NK-92 (cell line): Measurements from ENCODE around the gene ZSCAN25.
"Not testable (repeated sequence)": the region's sequence is repeated elsewhere in the genome, so short reads cannot be mapped to it uniquely, and the experiment has no call there.

Experiments used
- DNase-seq: peaks from one replicate; lab custom pipeline; 2025; ENCODE audit not compliant: unreplicated experiment; lab: John Stamatoyannopoulos, UW

The ZSCAN25 gene

DNA sequence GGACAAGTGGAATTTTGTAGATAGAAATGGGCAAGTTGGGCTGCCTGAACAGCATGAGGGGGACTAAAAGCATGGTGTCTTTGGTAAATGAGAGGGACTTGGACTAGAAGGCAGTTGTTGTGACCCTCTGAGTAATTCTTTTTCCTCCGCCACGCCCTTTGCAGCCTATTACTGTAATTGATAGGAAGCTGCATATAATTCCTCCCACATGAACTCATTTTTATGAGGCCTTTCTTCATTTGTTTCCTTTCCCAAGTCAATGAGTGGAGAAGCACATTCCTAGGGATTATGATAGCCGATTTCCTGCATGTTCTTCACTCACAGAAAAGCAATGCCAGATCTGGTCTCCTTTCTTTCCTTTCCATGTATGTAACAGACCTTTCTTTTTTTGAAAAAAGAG lies 27.7 kb downstream of the ZSCAN25 start:
- no peak for DNase-seq

DNA sequence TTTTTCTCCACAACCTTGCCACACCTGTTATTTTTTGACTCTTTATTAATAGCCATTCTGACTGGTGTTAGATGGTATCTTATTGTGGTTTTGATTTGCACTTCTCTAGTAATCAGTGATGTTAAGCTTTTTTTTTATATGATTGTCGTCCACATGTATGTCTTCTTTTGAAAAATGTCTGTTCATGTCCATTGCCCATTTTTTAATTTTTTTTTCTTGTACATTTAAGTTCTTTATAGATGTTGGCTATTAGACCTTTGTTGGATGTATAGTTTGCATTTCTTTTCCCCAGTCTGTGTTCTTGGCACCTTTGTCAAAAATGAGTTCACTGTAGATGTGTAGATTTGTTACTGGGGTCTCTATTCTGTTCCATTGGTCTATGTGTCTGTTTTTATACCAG lies 28.8 kb downstream of the ZSCAN25 start:
- no peak for DNase-seq

DNA sequence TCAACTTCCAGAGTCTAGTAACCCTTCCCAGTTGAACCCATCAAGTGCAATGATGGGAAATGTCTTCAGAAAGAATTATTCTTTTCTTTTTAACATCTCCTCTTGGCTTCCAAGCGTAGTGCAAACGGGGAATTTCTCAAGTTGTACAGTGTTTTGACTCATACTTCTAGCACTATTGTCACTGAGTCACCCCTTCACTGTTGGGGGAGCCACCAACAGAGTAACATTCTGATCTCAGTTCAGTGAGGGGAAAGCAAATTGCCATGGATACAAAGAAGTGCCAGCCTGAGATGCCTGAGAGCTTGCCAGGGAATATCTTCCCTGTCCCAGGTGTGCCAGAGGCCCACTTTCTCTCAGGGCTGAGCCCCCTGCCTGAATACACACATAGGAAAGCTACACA lies 32.1 kb downstream of the ZSCAN25 start:
- DNase-seq: no peak

DNA sequence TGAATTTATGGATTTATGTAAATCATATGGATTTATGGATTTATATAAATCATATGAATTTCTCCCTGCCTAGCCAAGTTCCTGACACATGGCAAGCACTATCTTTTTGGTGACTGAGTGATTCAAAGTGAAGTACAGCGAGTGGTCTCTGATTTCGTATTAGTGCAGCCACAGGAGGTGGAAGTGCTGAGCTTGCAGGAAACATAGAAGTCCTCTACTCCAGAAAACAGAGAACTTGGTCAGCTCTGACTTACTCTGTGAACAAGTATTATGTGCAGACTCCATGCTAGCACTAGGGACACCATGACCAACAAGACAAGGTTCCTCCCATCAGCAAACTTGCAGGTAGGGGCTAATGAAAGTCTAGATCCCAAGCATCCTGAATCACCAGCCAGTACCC lies 34.5 kb downstream of the ZSCAN25 start:
- DNase-seq: no peak

DNA sequence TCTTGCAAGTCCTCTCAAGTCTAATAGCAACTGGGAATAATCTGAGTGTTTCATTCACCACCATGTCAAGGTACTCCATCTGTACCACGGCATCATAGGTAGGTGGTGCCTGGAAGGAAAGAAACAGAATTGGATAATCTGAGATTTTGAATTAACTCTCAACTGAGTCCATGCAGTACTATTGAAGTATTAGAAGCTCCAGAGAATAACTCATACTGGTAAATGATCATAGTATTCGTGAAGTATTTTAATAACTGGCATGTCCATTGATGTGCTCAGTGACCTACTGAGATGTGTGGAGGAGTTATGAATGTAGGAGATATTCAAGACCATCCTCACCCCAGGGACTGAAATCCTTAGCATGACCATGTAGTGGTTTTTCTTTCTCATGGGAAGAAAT lies 35.9 kb downstream of the ZSCAN25 start:
- no peak for DNase-seq

DNA sequence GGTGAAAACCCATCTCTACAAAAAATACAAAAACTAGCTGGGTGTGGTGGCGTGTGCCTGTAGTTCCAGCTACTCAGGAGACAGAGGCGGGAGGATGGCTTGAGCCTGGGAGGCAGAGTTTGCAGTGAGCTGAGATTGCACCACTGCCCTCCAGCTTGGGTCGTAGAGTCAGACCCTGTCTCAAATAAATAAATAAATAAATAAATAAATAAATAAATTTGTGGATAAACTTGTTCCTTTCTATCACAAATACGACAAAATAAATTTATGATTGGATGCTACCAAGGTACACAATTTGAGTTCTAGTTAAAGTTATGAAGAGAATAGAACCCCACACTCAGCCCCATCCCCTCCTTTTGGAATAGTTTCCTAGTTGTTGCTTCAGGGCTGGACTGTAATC lies 36.5 kb downstream of the ZSCAN25 start:
- not testable (repeated sequence) for DNase-seq

DNA sequence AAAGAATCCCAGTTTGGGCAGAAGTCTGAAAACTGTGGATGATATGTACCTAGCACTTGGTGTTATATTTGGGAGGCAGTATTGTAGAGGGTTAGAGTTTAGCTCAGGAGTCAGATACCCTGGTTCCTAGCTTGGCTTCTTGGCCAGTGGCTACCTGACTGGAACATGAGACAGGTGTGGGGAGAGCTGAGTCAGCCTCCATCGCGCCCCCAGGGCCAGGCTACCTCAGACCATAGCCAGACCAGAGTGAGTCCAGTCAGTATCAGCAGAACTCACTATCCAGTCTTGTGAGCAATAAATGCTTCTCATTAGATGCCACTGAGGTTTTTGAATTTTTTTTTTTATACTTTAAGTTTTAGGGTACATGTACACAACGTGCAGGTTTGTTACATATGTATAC lies 37.0 kb downstream of the ZSCAN25 start:
- no peak for DNase-seq

DNA sequence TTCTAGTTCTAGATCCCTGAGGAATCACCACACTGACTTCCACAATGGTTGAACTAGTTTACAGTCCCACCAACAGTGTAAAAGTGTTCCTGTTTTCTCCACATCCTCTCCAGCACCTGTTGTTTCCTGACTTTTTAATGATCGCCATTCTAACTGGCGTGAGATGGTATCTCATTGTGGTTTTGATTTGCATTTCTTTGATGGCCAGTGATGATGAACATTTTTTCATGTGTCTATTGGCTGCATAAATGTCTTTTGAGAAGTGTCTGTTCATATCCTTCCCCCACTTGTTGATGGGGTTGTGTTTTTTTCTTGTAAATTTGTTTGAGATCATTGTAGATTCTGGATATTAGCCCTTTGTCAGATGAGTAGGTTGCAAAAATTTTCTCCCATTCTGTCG lies 37.9 kb downstream of the ZSCAN25 start:
- DNase-seq: not testable (repeated sequence)

DNA sequence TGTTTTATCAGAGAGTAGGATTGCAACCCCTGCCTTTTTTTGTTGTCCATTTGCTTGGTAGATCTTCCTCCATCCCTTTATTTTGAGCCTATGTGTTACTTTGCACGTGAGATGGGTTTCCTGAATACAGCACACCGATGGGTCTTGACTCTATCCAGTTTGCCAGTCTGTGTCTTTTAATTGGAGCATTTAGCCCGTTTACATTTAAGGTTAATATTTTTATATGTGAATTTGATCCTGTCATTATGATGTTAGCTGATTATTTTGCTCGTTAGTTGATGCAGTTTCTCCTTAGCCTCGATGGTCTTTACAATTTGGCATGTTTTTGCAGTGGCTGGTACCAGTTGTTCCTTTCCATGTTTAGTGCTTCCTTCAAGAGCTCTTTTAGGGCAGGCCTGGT lies 41.1 kb downstream of the ZSCAN25 start:
- not testable (repeated sequence) for DNase-seq

DNA sequence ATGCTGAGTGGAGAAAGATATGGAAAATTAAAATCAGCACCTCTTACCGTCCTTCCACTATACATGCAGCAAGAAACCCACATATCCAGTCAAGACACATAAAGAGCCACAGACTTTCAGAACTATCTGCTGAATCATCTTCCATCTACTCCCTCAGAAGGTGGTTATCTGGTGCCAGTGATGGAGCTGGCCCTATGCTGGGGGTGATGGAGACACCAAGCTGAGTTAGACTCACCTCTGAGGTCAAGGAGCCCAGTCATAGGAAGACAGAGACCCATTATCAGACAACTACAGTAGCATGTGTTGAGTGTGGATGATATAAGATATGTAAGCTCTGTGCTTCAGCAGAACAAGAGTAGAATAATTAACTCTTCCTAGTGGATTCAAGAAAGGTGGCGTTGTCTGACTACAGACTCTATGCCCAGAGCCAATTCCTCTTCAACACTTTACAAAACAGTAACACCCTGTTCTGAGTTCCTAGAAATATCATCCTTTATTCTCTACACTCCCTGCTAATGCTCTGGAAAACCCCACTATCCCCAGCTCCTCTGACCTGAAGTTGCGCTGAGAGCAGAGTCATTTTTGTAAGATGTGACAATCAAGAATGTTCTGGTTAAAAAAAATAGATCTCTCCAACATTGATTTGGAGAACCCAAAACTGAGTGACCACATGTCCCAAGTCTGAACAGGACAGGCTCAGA lies 48.7 kb downstream of the ZSCAN25 start:
- no peak for DNase-seq

DNA sequence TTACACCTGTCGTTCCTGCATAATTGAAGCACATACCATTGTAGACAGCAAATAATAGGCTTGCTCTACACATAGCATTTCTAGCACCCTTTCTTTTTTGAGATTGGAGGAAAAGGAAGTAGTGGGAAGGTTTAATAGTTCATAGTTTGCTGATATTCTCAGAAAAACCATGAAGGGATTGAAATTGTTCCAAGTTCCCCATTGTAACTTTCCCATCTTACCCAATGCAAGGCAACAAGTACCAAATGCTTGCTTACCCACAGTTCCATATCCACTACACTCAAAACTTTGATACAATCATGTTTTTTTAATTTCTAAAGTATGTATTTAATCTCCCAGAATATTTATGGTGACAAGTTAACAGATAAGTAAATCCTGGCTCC lies 49.3 kb downstream of the ZSCAN25 start:
- DNase-seq: no peak

DNA sequence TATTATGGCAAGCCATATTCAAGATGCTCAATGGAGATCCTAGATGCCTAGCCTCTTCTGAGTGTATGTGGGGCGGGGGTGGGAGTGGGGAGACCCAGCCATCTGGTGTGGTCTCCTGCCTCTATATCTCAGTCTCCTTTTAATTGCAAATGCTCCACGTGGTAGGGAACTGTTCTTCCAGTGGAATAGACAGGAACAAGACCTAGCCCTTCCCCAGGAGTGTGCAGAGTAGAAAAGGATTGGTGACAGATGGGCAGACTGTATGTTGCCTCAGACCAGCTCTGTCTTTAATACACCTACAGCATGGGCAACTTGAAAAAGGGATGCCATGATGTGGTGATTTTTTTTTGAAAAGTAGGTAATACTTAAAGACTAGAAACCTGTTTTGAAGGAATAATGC lies 50.4 kb downstream of the ZSCAN25 start:
- DNase-seq: no peak

DNA sequence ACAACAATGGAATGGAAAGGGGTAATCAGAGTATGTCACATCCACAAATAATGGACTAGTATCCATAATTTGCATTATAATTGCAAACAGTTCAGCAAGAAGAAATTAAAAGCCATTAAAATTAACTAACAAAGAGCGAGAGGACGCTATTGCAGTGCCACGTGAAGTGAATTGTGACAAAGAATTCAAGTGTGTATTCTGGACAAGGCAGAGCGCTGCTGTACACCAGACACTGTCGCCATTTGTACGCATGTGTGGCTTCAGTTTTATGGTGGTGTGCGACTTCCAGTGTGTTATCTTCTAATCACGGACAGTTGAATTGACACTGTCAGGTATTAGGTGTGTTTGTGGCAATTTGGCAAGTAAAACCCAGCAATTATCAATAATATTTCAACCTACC lies 51.8 kb downstream of the ZSCAN25 start:
- DNase-seq: no peak

DNA sequence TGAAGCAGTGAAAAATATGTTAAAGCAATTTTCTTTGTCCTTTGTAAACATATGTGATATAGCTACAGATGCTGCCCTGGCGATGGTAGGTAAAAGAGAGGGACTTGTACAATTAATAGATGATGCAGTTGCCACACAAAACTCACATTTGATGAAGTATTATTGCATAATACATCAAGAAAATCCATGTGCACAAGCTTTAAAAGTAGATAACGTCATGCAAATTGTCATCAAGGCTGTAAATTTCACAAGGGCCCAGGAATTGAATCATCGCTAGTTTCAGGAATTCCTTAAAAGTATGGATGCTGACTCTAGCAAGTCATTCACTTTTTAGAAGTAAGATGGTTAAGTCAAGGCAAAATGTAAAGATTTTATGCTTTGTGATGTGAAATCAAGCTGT lies 53.0 kb downstream of the ZSCAN25 start:
- DNase-seq: no peak

DNA sequence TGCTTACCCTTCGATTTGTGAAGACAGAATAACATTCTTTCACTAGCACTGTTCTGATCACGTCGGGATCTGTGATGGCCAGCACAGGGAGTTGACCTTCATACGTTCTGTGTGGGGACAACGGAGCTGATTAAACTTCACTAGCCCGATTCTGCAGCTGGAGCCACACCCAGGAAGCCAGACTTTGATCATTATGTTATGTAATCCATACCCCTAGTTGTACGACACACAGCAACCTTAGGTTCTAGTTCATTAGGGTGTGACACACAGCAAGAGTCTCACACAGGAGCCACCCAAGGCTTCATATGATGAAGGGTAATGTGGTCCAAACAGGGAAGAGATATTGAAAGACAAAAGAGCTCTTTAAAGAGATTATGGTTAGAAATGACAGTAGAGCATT lies 55.8 kb downstream of the ZSCAN25 start:
- DNase-seq: no peak

DNA sequence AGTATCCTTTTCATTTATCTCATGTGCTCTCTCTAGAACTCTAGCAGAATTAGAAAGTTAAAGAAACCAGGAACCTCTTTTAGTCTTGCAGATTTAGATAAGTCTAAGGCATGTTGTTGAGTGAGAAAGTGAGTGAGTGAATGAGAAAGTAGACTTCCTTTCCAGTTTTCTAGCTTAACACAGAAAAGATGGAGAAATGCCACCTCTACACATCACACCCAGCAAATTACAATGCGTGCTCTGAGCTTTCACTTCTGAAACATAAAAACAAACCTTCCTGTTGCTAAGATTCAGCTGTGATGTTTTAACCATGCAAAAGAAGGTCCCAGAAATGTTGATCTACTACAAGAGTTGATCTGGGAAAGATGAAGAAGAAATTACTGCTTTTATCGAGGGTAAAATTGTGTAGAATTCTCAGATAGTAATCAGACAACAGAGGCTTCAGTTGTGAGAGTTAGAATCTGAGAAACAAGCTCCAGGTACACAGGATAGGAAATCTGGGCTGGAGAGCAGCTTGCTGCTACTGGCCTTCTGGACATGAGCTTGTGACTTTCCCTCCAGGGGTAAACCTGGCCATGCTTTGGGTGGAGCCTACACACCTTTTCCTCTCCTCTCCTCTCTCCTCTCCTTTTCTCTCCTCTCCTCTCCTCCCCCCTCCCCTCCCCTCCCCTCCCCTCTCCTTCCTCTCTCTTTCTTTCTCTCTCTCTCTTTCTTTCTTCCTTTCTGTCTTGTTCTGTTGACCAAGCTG lies 58.4 kb downstream of the ZSCAN25 start:
- no peak for DNase-seq

DNA sequence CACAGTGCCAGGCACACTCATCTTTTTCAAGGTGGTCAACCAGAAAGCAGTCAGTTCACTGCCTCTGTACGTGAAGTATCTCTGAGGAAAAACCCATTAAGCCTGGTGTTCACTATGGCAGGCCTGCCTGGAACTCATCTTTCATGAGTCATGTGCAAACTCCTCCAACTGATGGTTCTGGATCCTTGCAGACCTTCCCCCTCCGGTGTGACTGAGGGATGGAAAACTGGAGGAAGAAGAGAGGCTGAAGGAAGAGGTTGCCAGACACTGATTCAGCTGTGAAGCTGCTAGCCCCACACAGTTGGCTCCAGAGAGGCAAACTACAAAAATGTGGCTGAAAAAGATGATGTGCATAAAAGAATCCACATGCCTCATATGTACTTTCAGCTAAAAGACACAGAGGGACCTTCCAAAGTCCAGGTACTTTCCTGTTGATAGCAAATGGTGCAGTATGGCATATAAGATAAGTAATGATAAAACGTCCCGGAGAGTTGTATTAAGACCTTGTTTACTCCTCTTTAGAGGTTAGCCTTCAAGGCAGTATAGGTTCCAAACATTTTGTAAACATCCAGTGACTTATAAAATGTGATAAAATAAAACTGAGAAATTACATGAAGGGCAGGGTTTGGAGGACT lies 60.4 kb downstream of the ZSCAN25 start:
- DNase-seq: no peak

DNA sequence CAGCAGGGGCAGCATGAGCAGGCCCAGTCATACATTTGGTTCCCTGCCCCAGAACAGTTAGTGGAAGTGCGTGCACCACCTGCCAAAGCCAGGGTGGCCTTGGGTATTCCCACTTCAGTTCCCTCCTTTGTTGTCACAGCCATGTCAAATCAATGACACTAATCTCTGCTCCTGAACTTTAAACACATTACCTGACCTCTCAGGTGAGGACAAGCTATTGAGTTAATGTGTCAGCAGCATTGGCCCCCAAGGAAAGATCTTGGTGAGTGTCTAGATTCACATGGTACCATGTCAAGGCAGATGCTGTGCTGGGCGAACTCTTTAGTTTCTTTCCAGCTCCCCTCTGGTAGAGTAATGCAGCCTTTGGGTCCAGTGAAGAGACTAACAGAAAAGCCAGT lies 60.9 kb downstream of the ZSCAN25 start:
- no peak for DNase-seq

DNA sequence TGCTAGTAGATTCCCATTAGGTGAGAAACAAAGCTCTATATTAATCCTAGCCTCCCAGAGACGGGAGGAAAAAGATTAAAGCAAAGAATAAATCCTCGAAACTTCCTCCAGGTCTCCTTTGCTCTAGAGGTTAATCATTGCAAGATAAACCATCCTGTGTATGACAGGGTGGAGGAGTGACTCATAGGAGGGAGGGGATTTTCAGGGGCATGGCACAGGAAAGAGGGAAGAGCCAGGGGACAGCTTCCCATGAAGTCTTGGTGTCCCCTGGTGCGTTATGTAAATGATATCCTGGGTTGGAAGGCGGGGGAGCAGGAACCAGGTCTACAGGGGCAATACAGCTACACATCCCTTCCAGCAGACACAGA lies 62.3 kb downstream of the ZSCAN25 start:
- DNase-seq: no peak

DNA sequence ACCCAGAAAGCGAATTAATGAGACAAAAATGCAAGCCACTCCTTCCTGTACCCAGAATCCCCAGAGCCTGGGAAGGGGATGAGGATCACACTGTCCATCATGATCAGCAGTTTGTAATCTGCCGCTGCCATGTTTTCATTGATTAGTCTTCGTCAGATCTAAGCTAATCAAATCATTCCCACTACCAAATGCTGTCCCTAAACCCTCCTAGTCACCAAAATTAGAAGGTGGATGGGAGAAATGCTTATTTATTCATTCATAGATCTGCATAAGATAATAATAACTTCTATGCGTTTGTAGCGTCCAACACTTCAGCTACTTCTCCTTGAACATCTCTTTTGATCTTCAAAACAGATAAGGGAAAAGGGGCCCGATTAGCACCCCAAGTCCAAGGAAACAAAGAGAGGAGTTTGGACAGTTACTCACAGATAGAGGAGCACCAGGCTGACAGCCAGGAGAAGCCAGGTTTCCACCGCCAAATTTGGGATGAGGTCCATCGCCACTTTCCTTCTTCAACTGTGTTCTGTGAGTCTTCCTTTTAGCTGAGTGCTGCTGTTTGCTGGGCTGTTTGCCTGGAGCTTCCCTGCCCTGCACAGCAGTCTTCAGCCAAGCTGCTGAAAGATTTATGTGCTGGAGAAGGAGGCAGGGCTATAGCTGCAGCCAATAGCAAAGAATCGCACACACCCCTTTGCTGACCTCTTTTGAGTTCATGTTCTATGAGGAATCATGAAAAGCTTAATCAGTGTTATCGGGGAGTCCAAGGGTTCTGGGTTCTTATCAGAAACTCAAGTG lies 62.9 kb downstream of the ZSCAN25 start, which contains the start of gene CYP3A5:
Gene CYP3A5, minus strand, starts transcription at position 597 of the 792 bp plus-strand sequence. Its CDS starts 100 bp downstream, at position 497.
- no peak for DNase-seq
